Measurements from ENCODE around the gene CNOT6L.

GRCh38 chr4:77790146-77790545 is 29.0 kb downstream of the CNOT6L start:
- TF ChIP-seq POLR2A (IDR thresholded peaks at IDR 0.05) (no peak), CTCF (IDR thresholded peaks at IDR 0.05) (no peak)
